Pancreas (tissue), 10 donors: ENCODE data around the gene PCED1B. TPM values are rescaled to one million over a fixed set of nuclear protein-coding genes. Genes with fewer than 3 reads are reported as not detected.

Source experiments
- ATAC-seq, 4 donors: fragments of 200-7000 bp; cut with Tn5 transposase; one replicate each; pipeline versions ENCODE4 v1.8.0 to v1.9.1; 2020; ENCODE audit warnings: mild to moderate bottlenecking in 4 of 4, moderate library complexity in 4 of 4
- DNase-seq, 6 donors: peaks; one replicate each; pipeline ENCODE4 v3.0.0-alpha.2; 2020
- FAIRE-seq: peaks from 2 replicates; lab custom pipeline; 2012; peaks lifted over from hg19 to GRCh38; lab: Jason Lieb, UNC
- H3K27ac ChIP-seq, 4 donors: fragments of 200-600 bp; sonication (generic); 1 replicate in 3 of 4; 2 replicates in 1 of 4; pipeline versions ENCODE4 v1.5.0 to v1.8.0; 2020
- H3K27me3 ChIP-seq, 4 donors: fragments of 200-600 bp; one replicate each; pipeline ENCODE4 v1.8.0; 2021
- H3K36me3 ChIP-seq, 3 donors: fragments of 200-600 bp; sonication (generic) in 1 of 3; one replicate each; pipeline versions ENCODE4 v1.5.0 to v1.8.0; 2020 to 2021
- H3K4me1 ChIP-seq, 3 donors: fragments of 200-600 bp; one replicate each; pipeline ENCODE4 v1.8.0; 2021
- H3K4me3 ChIP-seq, 4 donors: fragments of 200-600 bp; sonication (generic) in 2 of 4; one replicate each; pipeline versions ENCODE4 v1.5.0 to v1.8.0; 2020 to 2021
- H3K9me3 ChIP-seq, 4 donors: fragments of 200-600 bp; one replicate each; pipeline ENCODE4 v1.8.0; 2021
- WGBS, 2 donors: extraction: QIAGEN DNeasy Blood & Tissue Kit; methylation state at CpG; one replicate each; pipeline ENCODE4 v1.1.7; 2013; 5-methylcytosine and 5-hydroxymethylcytosine counted together
- intact Hi-C, 3 donors: fragments of 100-400 bp; cut with DNase I; formaldehyde crosslinking; loops; one replicate each; pipeline versions ENCODE4 v1.11.1 to v1.14.2; 2022
- polyA plus RNA-seq, 2 donors: library from polyadenylated mRNA; stranded (reverse); fragments of 200-250 nt; gene quantifications; one replicate each; pipeline ENCODE4 v1.2.3, GENCODE V29; 2013
- total RNA-seq, 6 donors: library from RNA; stranded (reverse); fragmentation: NEBNext Ultra II Directional in 4 of 6; extraction: Animal tissue kit (Norgen Biotek cat#: 25700) in 4 of 6; gene quantifications; one replicate each; pipeline versions ENCODE4 v1.2.1 to v1.2.4, GENCODE V29; 2021 to 2023
- TF ChIP-seq, protein P1 (sequence below), 4 donors: fragments of 200-600 bp; sonication (generic) in 3 of 4; IDR thresholded peaks; one replicate each; pipeline versions ENCODE4 v1.5.0 to v1.8.0; 2021; ENCODE audit warnings: antibody characterized with exemption in 4 of 4
- donor health status: healthy with polysubstance abuse.
- donor health status: DM: no; HTN: no; CAD: no; lungs with moderate emphysema.
- donor health status: DM: no; HTN: no; CAD: no.
- donor health status: control.
- donor health status: control.
- donor health status: Bipolar disorder and iron deficiency.
- donor health status: DM: yes; HTN: yes; CAD: no.
- donor health status: DM: no; HTN: no; CAD: no.
- donor health status: DM: no; HTN: no; CAD: no.
- donor health status: DM: yes; HTN: yes; CAD: no.

The PCED1B gene
- total and polyA plus RNA-seq, 8 donors = 0.71 to 6.4 (median 1.7) TPM

DNA sequence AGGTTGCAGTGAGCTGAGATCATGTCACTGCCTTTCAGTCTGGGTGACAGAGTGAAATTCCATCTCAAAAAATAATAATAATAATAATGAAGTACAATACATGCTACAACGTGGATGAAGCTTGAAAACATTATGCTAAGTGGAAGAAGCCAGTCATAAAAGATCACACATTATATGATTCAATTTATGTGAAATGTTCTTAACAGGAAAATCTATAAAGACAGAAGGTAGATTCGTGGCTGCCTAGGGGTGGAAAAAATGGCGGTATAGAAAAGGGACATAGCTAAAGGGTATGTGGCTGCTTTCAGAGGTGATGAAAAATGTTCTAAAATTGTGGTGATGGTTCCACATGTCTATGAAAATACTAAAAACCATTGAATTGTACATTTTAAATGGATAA, 41.3 kb downstream of the PCED1B start:
- no peak overlapping the region for H3K27ac ChIP-seq
- ATAC-seq = no peak
- no peaks in the 10 kb centered on the region for H3K9me3 ChIP-seq
- H3K4me3 ChIP-seq = no peak overlapping the region
- intact Hi-C loops = no loop called here
- 93 to 95% methylated on average over 3 of the region's 3 CpGs for WGBS, 2 donors
- H3K36me3 ChIP-seq = no peaks in the 10 kb centered on the region
- DNase-seq = no peak
- no peaks in the 10 kb centered on the region for H3K27me3 ChIP-seq
- TF ChIP-seq, protein P1, sequence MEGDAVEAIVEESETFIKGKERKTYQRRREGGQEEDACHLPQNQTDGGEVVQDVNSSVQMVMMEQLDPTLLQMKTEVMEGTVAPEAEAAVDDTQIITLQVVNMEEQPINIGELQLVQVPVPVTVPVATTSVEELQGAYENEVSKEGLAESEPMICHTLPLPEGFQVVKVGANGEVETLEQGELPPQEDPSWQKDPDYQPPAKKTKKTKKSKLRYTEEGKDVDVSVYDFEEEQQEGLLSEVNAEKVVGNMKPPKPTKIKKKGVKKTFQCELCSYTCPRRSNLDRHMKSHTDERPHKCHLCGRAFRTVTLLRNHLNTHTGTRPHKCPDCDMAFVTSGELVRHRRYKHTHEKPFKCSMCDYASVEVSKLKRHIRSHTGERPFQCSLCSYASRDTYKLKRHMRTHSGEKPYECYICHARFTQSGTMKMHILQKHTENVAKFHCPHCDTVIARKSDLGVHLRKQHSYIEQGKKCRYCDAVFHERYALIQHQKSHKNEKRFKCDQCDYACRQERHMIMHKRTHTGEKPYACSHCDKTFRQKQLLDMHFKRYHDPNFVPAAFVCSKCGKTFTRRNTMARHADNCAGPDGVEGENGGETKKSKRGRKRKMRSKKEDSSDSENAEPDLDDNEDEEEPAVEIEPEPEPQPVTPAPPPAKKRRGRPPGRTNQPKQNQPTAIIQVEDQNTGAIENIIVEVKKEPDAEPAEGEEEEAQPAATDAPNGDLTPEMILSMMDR (IDR thresholded peaks at IDR 0.05) = no peak
- H3K4me1 ChIP-seq = no peaks in the 10 kb centered on the region
- FAIRE-seq = no peak

DNA sequence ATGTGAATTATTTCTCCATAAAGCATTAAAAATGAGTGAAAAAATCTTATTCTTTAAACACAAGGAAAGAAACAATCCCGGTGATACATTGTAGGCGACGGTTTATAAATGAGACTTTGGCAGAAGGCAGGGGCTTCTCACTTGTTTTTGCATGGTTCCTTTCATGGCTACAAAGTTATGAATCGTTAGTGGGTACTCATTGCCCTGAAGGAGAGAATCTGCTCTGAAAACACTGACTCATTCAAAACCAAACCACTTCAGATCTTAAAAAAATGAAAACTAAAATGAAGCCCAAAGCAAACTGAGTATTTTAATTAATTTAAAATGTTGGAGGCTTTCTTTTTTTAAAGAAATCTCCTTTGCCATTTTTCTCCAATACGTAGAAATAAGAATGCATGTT, 41.7 kb downstream of the PCED1B start:
- Histone ChIP-seq H3K27me3 (no peaks in the 10 kb centered on the region), H3K4me1 (no peaks in the 10 kb centered on the region), H3K36me3 (no peaks in the 10 kb centered on the region), H3K9me3 (no peaks in the 10 kb centered on the region), H3K27ac (no peak overlapping the region), H3K4me3 (no peak overlapping the region)
- TF ChIP-seq, protein P1 (IDR thresholded peaks at IDR 0.05) = no peak
- FAIRE-seq (no peak), ATAC-seq (no peak), DNase-seq (no peak)
- 91 to 92% methylated on average over 5 of the region's 5 CpGs for WGBS, 2 donors
- intact Hi-C loops = no loop called here

DNA sequence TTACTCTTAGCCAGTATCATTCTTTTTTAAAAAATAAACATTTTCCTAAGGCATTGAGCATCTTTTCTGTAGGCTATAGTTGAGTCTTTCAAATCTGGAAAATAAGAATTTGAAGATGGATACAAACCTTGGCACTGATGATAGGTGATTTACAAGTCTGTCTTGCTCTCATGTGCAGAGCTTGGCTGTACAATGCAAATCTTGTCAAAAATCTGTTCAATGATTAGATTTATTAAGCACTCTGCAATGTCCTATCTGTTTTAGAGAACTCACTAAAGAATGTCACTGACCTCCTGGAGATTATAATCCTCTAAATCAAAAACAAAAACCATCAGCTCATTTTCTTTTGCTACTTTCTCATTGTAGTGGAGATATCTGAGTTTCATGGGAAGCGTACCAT, 43.2 kb downstream of the PCED1B start:
- Histone ChIP-seq H3K4me1 (no peaks in the 10 kb centered on the region), H3K27me3 (no peaks in the 10 kb centered on the region), H3K36me3 (no peaks in the 10 kb centered on the region), H3K4me3 (no peak overlapping the region), H3K9me3 (no peaks in the 10 kb centered on the region), H3K27ac (no peak overlapping the region)
- TF ChIP-seq, protein P1 (IDR thresholded peaks at IDR 0.05) = no peak
- no peak for DNase-seq
- no peak for FAIRE-seq
- ATAC-seq = no peak
- intact Hi-C loops = no loop called here
- WGBS, 2 donors = 94 to 96% methylated on average over 1 of the region's 1 CpG

DNA sequence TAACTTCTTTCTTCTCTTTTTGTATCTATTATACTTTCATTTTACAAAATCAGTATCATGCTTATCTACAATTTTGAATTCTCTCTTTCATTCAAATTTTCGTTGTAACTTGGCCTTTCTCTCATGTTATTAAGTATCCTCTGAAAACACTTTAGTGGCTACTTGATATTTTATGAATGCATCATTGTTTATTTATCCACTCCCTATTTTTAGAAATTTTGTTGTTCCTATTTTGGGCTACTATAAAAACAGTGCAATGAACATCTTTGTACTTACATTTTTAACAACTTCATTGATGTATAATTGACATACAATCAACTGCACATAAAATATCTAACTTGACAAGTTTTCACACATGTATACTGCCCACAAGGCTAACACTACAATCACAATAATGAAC, 44.3 kb downstream of the PCED1B start:
- Histone ChIP-seq H3K27ac (no peak overlapping the region), H3K4me3 (no peak overlapping the region), H3K36me3 (no peaks in the 10 kb centered on the region), H3K27me3 (no peaks in the 10 kb centered on the region), H3K4me1 (no peaks in the 10 kb centered on the region), H3K9me3 (no peaks in the 10 kb centered on the region)
- TF ChIP-seq, protein P1 (IDR thresholded peaks at IDR 0.05) = no peak
- FAIRE-seq (no peak), DNase-seq (no peak), ATAC-seq (no peak)
- intact Hi-C loops = no loop called here
- 47 to 50% methylated on average over 1 of the region's 1 CpG for whole genome bisulfite sequencing, 2 donors

DNA sequence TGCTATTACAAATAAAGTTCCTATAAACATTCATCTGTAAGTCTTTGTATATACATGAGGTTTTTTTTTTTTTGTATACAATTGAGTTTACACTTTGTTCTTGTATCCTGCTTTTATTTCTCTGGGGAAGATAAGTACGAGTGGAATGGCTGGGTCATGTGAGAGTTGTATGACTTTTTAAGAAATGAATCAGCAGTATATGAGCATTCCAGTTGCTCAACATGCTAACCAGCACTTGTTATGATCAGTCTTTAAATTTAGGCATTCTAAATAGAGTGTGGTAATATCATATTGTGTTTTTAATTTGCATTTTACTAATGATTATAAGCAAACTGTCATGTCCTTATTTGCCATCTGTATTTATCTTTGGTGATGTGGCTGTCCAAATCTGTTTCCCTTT, 45.0 kb downstream of the PCED1B start:
- Histone ChIP-seq H3K27me3 (no peaks in the 10 kb centered on the region), H3K36me3 (no peaks in the 10 kb centered on the region), H3K9me3 (no peaks in the 10 kb centered on the region), H3K4me1 (no peaks in the 10 kb centered on the region), H3K4me3 (no peak overlapping the region), H3K27ac (no peak overlapping the region)
- ATAC-seq = no peak
- intact Hi-C loops = no loop called here
- WGBS, 2 donors = 44 to 58% methylated on average over 1 of the region's 1 CpG
- FAIRE-seq = no peak
- no peak for DNase-seq
- TF ChIP-seq, protein P1 (IDR thresholded peaks at IDR 0.05) = no peak
